CD4-positive, alpha-beta memory T cell (primary cell): Measurements from ENCODE around the gene ATF7IP. TPM values are rescaled to one million over a fixed set of nuclear protein-coding genes. Genes with fewer than 3 reads are reported as not detected.

Experiments used
- CTCF ChIA-PET: fragments of 350-600 bp; sonication (Branson Sonifier 250); formaldehyde crosslinking; loops from one replicate; lab custom pipeline; 2021; ENCODE audit warnings: inconsistent platforms; ENCODE audit not compliant: partially characterized antibody; lab: Charles Lee
- POLR2A ChIA-PET: fragments of 350-600 bp; sonication (Branson Sonifier 250); formaldehyde crosslinking; loops from one replicate; lab custom pipeline; 2021; ENCODE audit not compliant: partially characterized antibody; lab: Charles Lee
- DNase-seq, 5 donors: peaks; one replicate each; pipeline versions ENCODE4 v3.0.0 to v3.0.0-alpha.2; 2020 to 2022; ENCODE audit warnings: mixed read lengths in 1 of 5
- H3K27ac ChIP-seq: one replicate; pipeline ENCODE4 v1.7.0; 2013; ENCODE audit warnings: low read depth, low read length
- H3K27me3 ChIP-seq: 2 replicates; pipeline ENCODE4 v1.7.0; 2013; ENCODE audit warnings: mild to moderate bottlenecking, low read length, moderate library complexity; ENCODE audit not compliant: insufficient read depth
- H3K36me3 ChIP-seq: 2 replicates; pipeline ENCODE4 v1.7.0; 2013; ENCODE audit warnings: mild to moderate bottlenecking, low read length, moderate library complexity; ENCODE audit not compliant: insufficient read depth
- H3K4me1 ChIP-seq: 2 replicates; pipeline ENCODE4 v1.7.0; 2013; ENCODE audit warnings: mild to moderate bottlenecking, low read length, moderate library complexity; ENCODE audit not compliant: insufficient read depth
- H3K4me3 ChIP-seq, 2 donors: one replicate each; pipeline ENCODE4 v1.7.0; 2013; ENCODE audit warnings: low read length in 2 of 2, mild to moderate bottlenecking in 1 of 2
- H3K9me3 ChIP-seq, 2 donors: one replicate each; pipeline ENCODE4 v1.7.0; 2013; ENCODE audit warnings: low read length in 2 of 2, control low read depth in 1 of 2; ENCODE audit not compliant: control insufficient read depth in 1 of 2
- H3K27ac Mint-ChIP-seq, 7 donors: one replicate each; pipeline ENCODE4 v1.8.0; 2020 to 2021; ENCODE audit warnings: mixed read lengths in 7 of 7, mild to moderate bottlenecking in 6 of 7, inconsistent platforms in 3 of 7, moderate library complexity in 3 of 7
- H3K27me3 Mint-ChIP-seq, 2 donors: one replicate each; pipeline ENCODE4 v1.8.0; 2020 to 2021; ENCODE audit warnings: mixed read lengths in 2 of 2
- H3K36me3 Mint-ChIP-seq, 2 donors: one replicate each; pipeline ENCODE4 v1.8.0; 2020 to 2021; ENCODE audit warnings: mixed read lengths in 2 of 2, inconsistent platforms in 1 of 2, mild to moderate bottlenecking in 1 of 2
- H3K4me1 Mint-ChIP-seq, 4 donors: one replicate each; pipeline ENCODE4 v1.8.0; 2020 to 2021; ENCODE audit warnings: mixed read lengths in 4 of 4, mild to moderate bottlenecking in 1 of 4
- H3K4me3 Mint-ChIP-seq, 8 donors: one replicate each; pipeline ENCODE4 v1.8.0; 2020 to 2021; ENCODE audit warnings: mixed read lengths in 8 of 8, mild to moderate bottlenecking in 7 of 8, moderate library complexity in 6 of 8, inconsistent platforms in 3 of 8
- H3K9me3 Mint-ChIP-seq, 8 donors: one replicate each; pipeline ENCODE4 v1.8.0; 2020 to 2021; ENCODE audit warnings: mixed read lengths in 8 of 8, mild to moderate bottlenecking in 5 of 8, inconsistent platforms in 3 of 8, moderate library complexity in 1 of 8
- intact Hi-C: fragments of 100-400 bp; cut with micrococcal nuclease; formaldehyde crosslinking; loops from one replicate; pipeline ENCODE4 v1.15.1; 2023
- polyA plus RNA-seq, 2 donors: library from polyadenylated mRNA; unstranded; fragments of 300-500 nt; fragmentation: Illumina TruSeq; gene quantifications; one replicate each; pipeline ENCODE4 v1.2.3, GENCODE V29; 2021
- total RNA-seq, 2 experiments: library from RNA; stranded (reverse); gene quantifications; one replicate each; pipeline ENCODE4 v1.2.3, GENCODE V29; 2021

The ATF7IP gene
- total and polyA plus RNA-seq, 4 experiments from 2014 or later, result 87.3 to 223 (median 156) TPM

- H3K27me3 ChIP-seq, result no peaks in the 10 kb centered on the region
- no peaks in the 10 kb centered on the region for H3K4me1 Mint-ChIP-seq
Measured at GRCh38 chr12:14548609-14549008, 183.1 kb downstream of the ATF7IP start.

More at GRCh38 chr12:14548609-14549008, 183.1 kb downstream of the ATF7IP start:
- H3K27ac Mint-ChIP-seq, result no peak overlapping the region
- Histone ChIP-seq H3K9me3 (no peaks in the 10 kb centered on the region), H3K4me1 (no peaks in the 10 kb centered on the region), H3K27ac (no peak overlapping the region), H3K4me3 (no peak overlapping the region), H3K36me3 (no peaks in the 10 kb centered on the region)
- intact Hi-C loops, result no loop called here
- CTCF ChIA-PET, result no interaction called here
- H3K9me3 Mint-ChIP-seq, result peaks cover 0 to 4% (median 0%) of the 10 kb centered on the region in 8 donors
- H3K4me3 Mint-ChIP-seq, result no peak overlapping the region
- H3K27me3 Mint-ChIP-seq, result peaks cover 1 to 2% of the 10 kb centered on the region in 2 donors
- H3K36me3 Mint-ChIP-seq, result no peaks in the 10 kb centered on the region
- POLR2A ChIA-PET, result no interaction called here
- no peak for DNase-seq

Other genes starting within 250 kb of the ATF7IP start
- gene PLBD1, start 202.2 kb downstream of the ATF7IP start, total RNA-seq, result under 1 TPM; 0.47 to 0.67 TPM
- gene PLBD1, start 202.2 kb downstream of the ATF7IP start, polyA plus RNA-seq, result 1 to 10 TPM in 1 of 2 donors, under 1 TPM in 1; 0.22 to 1.6 TPM